OCI-LY3 (cell line): ENCODE measurements around the gene PIM3.

Source experiments
- EZH2phosphoT487 ChIP-seq: fragments of 200-600 bp; shearing (Covaris generic); IDR thresholded peaks from 2 replicates; pipeline ENCODE4 v1.6.1; 2018; ENCODE audit warnings: antibody characterized with exemption, mixed run types, low read depth
- TF ChIP-seq, protein P1 (sequence below): fragments of 200-600, 300-600 bp; sonication (generic); IDR thresholded peaks from 2 replicates; pipeline ENCODE4 v1.5.1; 2014; ENCODE audit warnings: antibody characterized with exemption, low read length, low read depth

DNA sequence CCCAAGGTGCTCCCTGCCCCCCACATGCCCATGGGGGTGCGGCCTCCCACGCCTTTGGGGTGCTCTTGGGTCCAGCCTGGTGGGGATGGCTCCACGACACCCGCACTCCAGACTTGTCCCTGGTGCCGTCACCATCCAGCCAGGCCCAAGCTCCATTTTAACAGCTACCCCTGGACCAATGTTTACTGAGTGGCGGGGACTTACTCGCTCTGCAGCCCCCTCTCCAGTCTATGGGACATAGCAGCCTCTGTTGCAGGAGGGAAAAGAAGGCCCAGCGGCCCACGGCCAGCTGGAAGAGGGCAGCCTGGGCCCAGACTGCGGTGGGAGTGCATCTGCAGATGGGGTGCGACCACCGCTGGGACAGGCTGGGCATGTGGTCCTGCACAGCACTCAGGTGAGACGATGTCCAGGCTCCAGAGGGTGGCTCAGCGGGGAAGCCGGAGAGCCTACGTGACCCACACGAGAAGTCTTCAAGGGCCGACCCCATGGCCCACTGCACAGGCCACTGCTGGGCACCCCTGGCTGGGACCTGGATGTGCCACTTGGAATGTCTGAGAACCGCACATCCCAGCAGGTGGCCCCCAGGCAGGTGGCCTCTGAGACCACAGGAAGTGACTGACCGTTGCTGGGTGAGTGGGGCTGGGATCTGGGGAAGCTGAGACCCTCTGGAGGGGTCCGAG, 33.9 kb downstream of the PIM3 start:
- TF ChIP-seq, protein P1, sequence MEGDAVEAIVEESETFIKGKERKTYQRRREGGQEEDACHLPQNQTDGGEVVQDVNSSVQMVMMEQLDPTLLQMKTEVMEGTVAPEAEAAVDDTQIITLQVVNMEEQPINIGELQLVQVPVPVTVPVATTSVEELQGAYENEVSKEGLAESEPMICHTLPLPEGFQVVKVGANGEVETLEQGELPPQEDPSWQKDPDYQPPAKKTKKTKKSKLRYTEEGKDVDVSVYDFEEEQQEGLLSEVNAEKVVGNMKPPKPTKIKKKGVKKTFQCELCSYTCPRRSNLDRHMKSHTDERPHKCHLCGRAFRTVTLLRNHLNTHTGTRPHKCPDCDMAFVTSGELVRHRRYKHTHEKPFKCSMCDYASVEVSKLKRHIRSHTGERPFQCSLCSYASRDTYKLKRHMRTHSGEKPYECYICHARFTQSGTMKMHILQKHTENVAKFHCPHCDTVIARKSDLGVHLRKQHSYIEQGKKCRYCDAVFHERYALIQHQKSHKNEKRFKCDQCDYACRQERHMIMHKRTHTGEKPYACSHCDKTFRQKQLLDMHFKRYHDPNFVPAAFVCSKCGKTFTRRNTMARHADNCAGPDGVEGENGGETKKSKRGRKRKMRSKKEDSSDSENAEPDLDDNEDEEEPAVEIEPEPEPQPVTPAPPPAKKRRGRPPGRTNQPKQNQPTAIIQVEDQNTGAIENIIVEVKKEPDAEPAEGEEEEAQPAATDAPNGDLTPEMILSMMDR: no peak
- no peak for TF ChIP-seq EZH2phosphoT487
